GM23338 (cell line): ENCODE measurements around the gene CNTNAP2. TPM values are rescaled to one million over a fixed set of nuclear protein-coding genes. Genes with fewer than 3 reads are reported as not detected.

Experiments
- ATAC-seq: fragments of 200-7000 bp; cut with Tn5 transposase; 3 replicates; pipeline ENCODE4 v1.9.1; 2020
- DNase-seq: peaks from one replicate; pipeline ENCODE4 v3.0.0-alpha.2; 2015; ENCODE audit warnings: low spot score
- H2AFZ ChIP-seq: fragments of 200-600 bp; sonication (generic); 2 replicates; pipeline ENCODE4 v1.8.0; 2016; ENCODE audit warnings: antibody characterized with exemption, mild to moderate bottlenecking, moderate library complexity
- H3F3A ChIP-seq: fragments of 200-600 bp; sonication (generic); replicated peaks from 2 replicates; pipeline ENCODE4 v1.8.0; 2017; ENCODE audit warnings: antibody characterized with exemption, mixed run types, low read depth
- H3K27ac ChIP-seq: fragments of 200-600 bp; sonication (generic); 2 replicates; pipeline ENCODE4 v1.6.1; 2016; ENCODE audit warnings: low read depth
- H3K27me3 ChIP-seq: fragments of 200-600 bp; sonication (generic); 2 replicates; pipeline ENCODE4 v1.8.0; 2016; ENCODE audit warnings: mild to moderate bottlenecking, mixed run types, moderate library complexity; ENCODE audit not compliant: insufficient read depth
- H3K36me3 ChIP-seq: fragments of 200-600 bp; sonication (generic); 2 replicates; pipeline ENCODE4 v1.8.0; 2016; ENCODE audit warnings: mild to moderate bottlenecking; ENCODE audit not compliant: insufficient read depth
- H3K4me1 ChIP-seq: fragments of 200-600 bp; sonication (generic); 2 replicates; pipeline ENCODE4 v1.8.0; 2016; ENCODE audit warnings: mild to moderate bottlenecking, moderate library complexity; ENCODE audit not compliant: insufficient read depth
- H3K4me2 ChIP-seq: fragments of 200-600 bp; sonication (generic); 2 replicates; pipeline ENCODE4 v1.7.1; 2017; ENCODE audit warnings: mixed run types
- H3K4me3 ChIP-seq: fragments of 200-600 bp; sonication (generic); 2 replicates; pipeline ENCODE4 v1.6.1; 2016; ENCODE audit warnings: mixed run types
- H3K79me2 ChIP-seq: fragments of 200-600 bp; sonication (generic); replicated peaks from 2 replicates; pipeline ENCODE4 v1.8.0; 2017; ENCODE audit warnings: mild to moderate bottlenecking; ENCODE audit not compliant: insufficient read depth
- H3K9me2 ChIP-seq: fragments of 200-600 bp; sonication (generic); 2 replicates; pipeline ENCODE4 v1.8.0; 2017; ENCODE audit not compliant: insufficient read depth
- H4K20me1 ChIP-seq: fragments of 200-600 bp; sonication (generic); replicated peaks from 2 replicates; pipeline ENCODE4 v1.8.0; 2017; ENCODE audit warnings: mild to moderate bottlenecking; ENCODE audit not compliant: insufficient read depth
- H3K27ac Mint-ChIP-seq: 2 replicates; pipeline ENCODE4 v1.8.0; 2020; ENCODE audit warnings: inconsistent platforms, mild to moderate bottlenecking, moderate library complexity, mixed read lengths
- H3K27me3 Mint-ChIP-seq: 3 replicates; pipeline ENCODE4 v1.8.0; 2022; ENCODE audit warnings: low read depth, mild to moderate bottlenecking, moderate library complexity, mixed read lengths, inconsistent platforms; ENCODE audit not compliant: insufficient read depth, poor library complexity
- H3K36me3 Mint-ChIP-seq: 3 replicates; pipeline ENCODE4 v1.8.0; 2021; ENCODE audit warnings: low read depth, mild to moderate bottlenecking, inconsistent platforms, moderate library complexity, mixed read lengths
- H3K4me1 Mint-ChIP-seq: 3 replicates; pipeline ENCODE4 v1.8.0; 2020; ENCODE audit warnings: mild to moderate bottlenecking, inconsistent platforms, mixed read lengths
- H3K4me3 Mint-ChIP-seq: 3 replicates; pipeline ENCODE4 v1.8.0; 2021; ENCODE audit warnings: moderate library complexity, mild to moderate bottlenecking, inconsistent platforms, mixed read lengths
- H3K9me3 Mint-ChIP-seq: 3 replicates; pipeline ENCODE4 v1.8.0; 2020; ENCODE audit warnings: moderate library complexity, mild to moderate bottlenecking, inconsistent platforms, mixed read lengths
- CREB1 ChIP-seq: fragments of 250-450 bp; sonication (Bioruptor Pico); IDR thresholded peaks from 2 replicates; pipeline ENCODE4 v1.5.0; 2020; ENCODE audit warnings: low read depth, mild to moderate bottlenecking, moderate library complexity
- EZH2 ChIP-seq: fragments of 200-600 bp; sonication (generic); IDR thresholded peaks from one replicate; pipeline ENCODE4 v1.8.0; 2017; ENCODE audit warnings: antibody characterized with exemption, mild to moderate bottlenecking, low read depth; ENCODE audit not compliant: unreplicated experiment
- EZH2phosphoT487 ChIP-seq: fragments of 200-600 bp; sonication (generic); IDR thresholded peaks from one replicate; pipeline ENCODE4 v1.8.1; 2018; ENCODE audit warnings: antibody characterized with exemption; ENCODE audit not compliant: unreplicated experiment
- JUNB ChIP-seq: IDR thresholded peaks from one replicate; pipeline ENCODE4 v1.6.1; 2016; ENCODE audit warnings: antibody characterized with exemption; ENCODE audit not compliant: unreplicated experiment
- NANOG ChIP-seq: IDR thresholded peaks from 2 replicates; pipeline ENCODE4 v1.6.1; 2016; ENCODE audit warnings: antibody characterized with exemption, borderline replicate concordance
- POLR2AphosphoS5 ChIP-seq: IDR thresholded peaks from 2 replicates; pipeline ENCODE4 v1.6.1; 2016; ENCODE audit warnings: antibody characterized with exemption, low read depth
- STAT1 ChIP-seq: IDR thresholded peaks from one replicate; pipeline ENCODE4 v1.6.1; 2016; ENCODE audit warnings: antibody characterized with exemption; ENCODE audit not compliant: unreplicated experiment
- ZNF114 ChIP-seq: fragments of 250-450 bp; sonication (Bioruptor Pico); IDR thresholded peaks from 2 replicates; pipeline ENCODE4 v1.5.0; 2020; ENCODE audit warnings: mild to moderate bottlenecking, moderate library complexity
- ZNF331 ChIP-seq: fragments of 250-450 bp; sonication (Bioruptor Pico); IDR thresholded peaks from 2 replicates; pipeline ENCODE4 v1.5.0; 2020; ENCODE audit warnings: low read depth, mild to moderate bottlenecking, moderate library complexity
- polyA plus RNA-seq: library from polyadenylated mRNA; unstranded; fragments of >200 nt; fragmentation: Nextera tagmentation; extraction: Ambion mirVana; gene quantifications from 2 replicates; pipeline ENCODE4 v1.2.1, GENCODE V29; 2016
- total RNA-seq: library from RNA; depleted of rRNA; stranded (reverse); fragments of >200 nt; shearing (Covaris generic); gene quantifications from 2 replicates; pipeline ENCODE4 v1.2.3, GENCODE V29; 2014
- TF ChIP-seq, protein P1 (sequence below): fragments of 250-450 bp; sonication (Bioruptor Pico); IDR thresholded peaks from 2 replicates; pipeline ENCODE4 v1.5.0; 2020; ENCODE audit warnings: mild to moderate bottlenecking, moderate library complexity
- TF ChIP-seq, protein P2 (sequence below): IDR thresholded peaks from one replicate; pipeline ENCODE4 v1.6.1; 2018; ENCODE audit warnings: antibody characterized with exemption; ENCODE audit not compliant: unreplicated experiment
- TF ChIP-seq, protein P3 (sequence below): IDR thresholded peaks from 2 replicates; pipeline ENCODE4 v1.6.1; 2016; ENCODE audit warnings: antibody characterized with exemption
- TF ChIP-seq, protein P4 (sequence below), 2 experiments: fragments of 200-600 bp in 1 of 2; sonication (generic) in 1 of 2; conservative IDR thresholded peaks; 2 replicates each; pipeline versions ENCODE4 v1.5.1 to v1.6.1; 2016 to 2017; ENCODE audit warnings: antibody characterized with exemption in 2 of 2, low read depth in 2 of 2, mild to moderate bottlenecking in 2 of 2, moderate library complexity in 1 of 2

CNTNAP2 gene
- total and polyA plus RNA-seq, 2 experiments from 2014 or later, result 38.2 to 61.3 TPM

DNA sequence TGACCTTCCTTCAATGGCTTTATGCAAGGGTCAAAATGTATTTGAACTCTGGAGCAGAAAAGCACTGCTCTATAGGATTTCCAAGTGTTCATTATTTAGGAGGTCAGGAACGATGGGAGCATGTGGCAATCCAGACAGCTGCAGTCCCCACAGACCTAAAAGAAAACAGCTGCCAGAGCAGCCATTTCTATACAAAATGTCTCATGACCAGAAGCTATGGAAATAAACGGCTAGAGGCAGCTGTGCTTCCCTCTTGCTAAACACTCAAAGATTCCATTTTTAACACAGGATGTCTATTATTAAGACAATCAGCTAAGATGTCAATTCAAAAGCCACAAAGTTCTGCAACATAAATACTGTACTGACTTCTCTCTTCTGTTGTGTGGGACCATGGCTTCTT lies 1594.8 kb downstream of the CNTNAP2 start:
- ATAC-seq, result no peak
- Histone ChIP-seq H4K20me1 (no peaks in the 10 kb centered on the region), H3K27me3 (no peaks in the 10 kb centered on the region), H3K36me3 (no peaks in the 10 kb centered on the region), H3K4me3 (no peak overlapping the region), H3K27ac (no peak overlapping the region), H3K4me2 (no peak overlapping the region), H3K4me1 (no peaks in the 10 kb centered on the region), H3K79me2 (no peaks in the 10 kb centered on the region), H2AFZ (no peak overlapping the region), H3F3A (no peaks in the 10 kb centered on the region), H3K9me2 (no peaks in the 10 kb centered on the region)
- TF ChIP-seq, protein P1, sequence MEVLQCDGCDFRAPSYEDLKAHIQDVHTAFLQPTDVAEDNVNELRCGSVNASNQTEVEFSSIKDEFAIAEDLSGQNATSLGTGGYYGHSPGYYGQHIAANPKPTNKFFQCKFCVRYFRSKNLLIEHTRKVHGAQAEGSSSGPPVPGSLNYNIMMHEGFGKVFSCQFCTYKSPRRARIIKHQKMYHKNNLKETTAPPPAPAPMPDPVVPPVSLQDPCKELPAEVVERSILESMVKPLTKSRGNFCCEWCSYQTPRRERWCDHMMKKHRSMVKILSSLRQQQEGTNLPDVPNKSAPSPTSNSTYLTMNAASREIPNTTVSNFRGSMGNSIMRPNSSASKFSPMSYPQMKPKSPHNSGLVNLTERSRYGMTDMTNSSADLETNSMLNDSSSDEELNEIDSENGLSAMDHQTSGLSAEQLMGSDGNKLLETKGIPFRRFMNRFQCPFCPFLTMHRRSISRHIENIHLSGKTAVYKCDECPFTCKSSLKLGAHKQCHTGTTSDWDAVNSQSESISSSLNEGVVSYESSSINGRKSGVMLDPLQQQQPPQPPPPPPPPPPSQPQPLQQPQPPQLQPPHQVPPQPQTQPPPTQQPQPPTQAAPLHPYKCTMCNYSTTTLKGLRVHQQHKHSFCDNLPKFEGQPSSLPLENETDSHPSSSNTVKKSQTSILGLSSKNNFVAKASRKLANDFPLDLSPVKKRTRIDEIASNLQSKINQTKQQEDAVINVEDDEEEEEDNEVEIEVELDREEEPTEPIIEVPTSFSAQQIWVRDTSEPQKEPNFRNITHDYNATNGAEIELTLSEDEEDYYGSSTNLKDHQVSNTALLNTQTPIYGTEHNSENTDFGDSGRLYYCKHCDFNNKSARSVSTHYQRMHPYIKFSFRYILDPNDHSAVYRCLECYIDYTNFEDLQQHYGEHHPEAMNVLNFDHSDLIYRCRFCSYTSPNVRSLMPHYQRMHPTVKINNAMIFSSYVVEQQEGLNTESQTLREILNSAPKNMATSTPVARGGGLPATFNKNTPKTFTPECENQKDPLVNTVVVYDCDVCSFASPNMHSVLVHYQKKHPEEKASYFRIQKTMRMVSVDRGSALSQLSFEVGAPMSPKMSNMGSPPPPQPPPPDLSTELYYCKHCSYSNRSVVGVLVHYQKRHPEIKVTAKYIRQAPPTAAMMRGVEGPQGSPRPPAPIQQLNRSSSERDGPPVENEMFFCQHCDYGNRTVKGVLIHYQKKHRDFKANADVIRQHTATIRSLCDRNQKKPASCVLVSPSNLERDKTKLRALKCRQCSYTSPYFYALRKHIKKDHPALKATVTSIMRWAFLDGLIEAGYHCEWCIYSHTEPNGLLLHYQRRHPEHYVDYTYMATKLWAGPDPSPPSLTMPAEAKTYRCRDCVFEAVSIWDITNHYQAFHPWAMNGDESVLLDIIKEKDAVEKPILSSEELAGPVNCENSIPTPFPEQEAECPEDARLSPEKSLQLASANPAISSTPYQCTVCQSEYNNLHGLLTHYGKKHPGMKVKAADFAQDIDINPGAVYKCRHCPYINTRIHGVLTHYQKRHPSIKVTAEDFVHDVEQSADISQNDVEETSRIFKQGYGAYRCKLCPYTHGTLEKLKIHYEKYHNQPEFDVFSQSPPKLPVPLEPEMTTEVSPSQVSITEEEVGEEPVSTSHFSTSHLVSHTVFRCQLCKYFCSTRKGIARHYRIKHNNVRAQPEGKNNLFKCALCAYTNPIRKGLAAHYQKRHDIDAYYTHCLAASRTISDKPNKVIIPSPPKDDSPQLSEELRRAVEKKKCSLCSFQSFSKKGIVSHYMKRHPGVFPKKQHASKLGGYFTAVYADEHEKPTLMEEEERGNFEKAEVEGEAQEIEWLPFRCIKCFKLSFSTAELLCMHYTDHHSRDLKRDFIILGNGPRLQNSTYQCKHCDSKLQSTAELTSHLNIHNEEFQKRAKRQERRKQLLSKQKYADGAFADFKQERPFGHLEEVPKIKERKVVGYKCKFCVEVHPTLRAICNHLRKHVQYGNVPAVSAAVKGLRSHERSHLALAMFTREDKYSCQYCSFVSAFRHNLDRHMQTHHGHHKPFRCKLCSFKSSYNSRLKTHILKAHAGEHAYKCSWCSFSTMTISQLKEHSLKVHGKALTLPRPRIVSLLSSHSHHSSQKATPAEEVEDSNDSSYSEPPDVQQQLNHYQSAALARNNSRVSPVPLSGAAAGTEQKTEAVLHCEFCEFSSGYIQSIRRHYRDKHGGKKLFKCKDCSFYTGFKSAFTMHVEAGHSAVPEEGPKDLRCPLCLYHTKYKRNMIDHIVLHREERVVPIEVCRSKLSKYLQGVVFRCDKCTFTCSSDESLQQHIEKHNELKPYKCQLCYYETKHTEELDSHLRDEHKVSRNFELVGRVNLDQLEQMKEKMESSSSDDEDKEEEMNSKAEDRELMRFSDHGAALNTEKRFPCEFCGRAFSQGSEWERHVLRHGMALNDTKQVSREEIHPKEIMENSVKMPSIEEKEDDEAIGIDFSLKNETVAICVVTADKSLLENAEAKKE (CRISPR knock-in tag), result no peak
- TF ChIP-seq NANOG, result no peak
- no peak for TF ChIP-seq ZNF114 (CRISPR knock-in tag)
- no peak for TF ChIP-seq ZNF331 (CRISPR knock-in tag)
- no peak for TF ChIP-seq POLR2AphosphoS5
- no peak for TF ChIP-seq STAT1
- TF ChIP-seq, protein P2, sequence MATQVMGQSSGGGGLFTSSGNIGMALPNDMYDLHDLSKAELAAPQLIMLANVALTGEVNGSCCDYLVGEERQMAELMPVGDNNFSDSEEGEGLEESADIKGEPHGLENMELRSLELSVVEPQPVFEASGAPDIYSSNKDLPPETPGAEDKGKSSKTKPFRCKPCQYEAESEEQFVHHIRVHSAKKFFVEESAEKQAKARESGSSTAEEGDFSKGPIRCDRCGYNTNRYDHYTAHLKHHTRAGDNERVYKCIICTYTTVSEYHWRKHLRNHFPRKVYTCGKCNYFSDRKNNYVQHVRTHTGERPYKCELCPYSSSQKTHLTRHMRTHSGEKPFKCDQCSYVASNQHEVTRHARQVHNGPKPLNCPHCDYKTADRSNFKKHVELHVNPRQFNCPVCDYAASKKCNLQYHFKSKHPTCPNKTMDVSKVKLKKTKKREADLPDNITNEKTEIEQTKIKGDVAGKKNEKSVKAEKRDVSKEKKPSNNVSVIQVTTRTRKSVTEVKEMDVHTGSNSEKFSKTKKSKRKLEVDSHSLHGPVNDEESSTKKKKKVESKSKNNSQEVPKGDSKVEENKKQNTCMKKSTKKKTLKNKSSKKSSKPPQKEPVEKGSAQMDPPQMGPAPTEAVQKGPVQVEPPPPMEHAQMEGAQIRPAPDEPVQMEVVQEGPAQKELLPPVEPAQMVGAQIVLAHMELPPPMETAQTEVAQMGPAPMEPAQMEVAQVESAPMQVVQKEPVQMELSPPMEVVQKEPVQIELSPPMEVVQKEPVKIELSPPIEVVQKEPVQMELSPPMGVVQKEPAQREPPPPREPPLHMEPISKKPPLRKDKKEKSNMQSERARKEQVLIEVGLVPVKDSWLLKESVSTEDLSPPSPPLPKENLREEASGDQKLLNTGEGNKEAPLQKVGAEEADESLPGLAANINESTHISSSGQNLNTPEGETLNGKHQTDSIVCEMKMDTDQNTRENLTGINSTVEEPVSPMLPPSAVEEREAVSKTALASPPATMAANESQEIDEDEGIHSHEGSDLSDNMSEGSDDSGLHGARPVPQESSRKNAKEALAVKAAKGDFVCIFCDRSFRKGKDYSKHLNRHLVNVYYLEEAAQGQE, result no peak
- TF ChIP-seq CREB1 (CRISPR knock-in tag), result no peak
- TF ChIP-seq EZH2, result no peak
- TF ChIP-seq, protein P3, sequence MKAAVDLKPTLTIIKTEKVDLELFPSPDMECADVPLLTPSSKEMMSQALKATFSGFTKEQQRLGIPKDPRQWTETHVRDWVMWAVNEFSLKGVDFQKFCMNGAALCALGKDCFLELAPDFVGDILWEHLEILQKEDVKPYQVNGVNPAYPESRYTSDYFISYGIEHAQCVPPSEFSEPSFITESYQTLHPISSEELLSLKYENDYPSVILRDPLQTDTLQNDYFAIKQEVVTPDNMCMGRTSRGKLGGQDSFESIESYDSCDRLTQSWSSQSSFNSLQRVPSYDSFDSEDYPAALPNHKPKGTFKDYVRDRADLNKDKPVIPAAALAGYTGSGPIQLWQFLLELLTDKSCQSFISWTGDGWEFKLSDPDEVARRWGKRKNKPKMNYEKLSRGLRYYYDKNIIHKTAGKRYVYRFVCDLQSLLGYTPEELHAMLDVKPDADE, result no peak
- TF ChIP-seq, protein P4, sequence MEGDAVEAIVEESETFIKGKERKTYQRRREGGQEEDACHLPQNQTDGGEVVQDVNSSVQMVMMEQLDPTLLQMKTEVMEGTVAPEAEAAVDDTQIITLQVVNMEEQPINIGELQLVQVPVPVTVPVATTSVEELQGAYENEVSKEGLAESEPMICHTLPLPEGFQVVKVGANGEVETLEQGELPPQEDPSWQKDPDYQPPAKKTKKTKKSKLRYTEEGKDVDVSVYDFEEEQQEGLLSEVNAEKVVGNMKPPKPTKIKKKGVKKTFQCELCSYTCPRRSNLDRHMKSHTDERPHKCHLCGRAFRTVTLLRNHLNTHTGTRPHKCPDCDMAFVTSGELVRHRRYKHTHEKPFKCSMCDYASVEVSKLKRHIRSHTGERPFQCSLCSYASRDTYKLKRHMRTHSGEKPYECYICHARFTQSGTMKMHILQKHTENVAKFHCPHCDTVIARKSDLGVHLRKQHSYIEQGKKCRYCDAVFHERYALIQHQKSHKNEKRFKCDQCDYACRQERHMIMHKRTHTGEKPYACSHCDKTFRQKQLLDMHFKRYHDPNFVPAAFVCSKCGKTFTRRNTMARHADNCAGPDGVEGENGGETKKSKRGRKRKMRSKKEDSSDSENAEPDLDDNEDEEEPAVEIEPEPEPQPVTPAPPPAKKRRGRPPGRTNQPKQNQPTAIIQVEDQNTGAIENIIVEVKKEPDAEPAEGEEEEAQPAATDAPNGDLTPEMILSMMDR (conservative IDR thresholded peaks at IDR 0.05; ENCODE audit: low read depth in 2 of 2), result no peak
- no peak for TF ChIP-seq JUNB
- TF ChIP-seq EZH2phosphoT487, result no peak
- Mint-ChIP-seq H3K27ac (no peak overlapping the region), H3K4me3 (no peak overlapping the region), H3K4me1 (no peaks in the 10 kb centered on the region; the same call in 2 of the 3 replicates), H3K36me3 (no peaks in the 10 kb centered on the region; the same call in 2 of the 3 replicates), H3K9me3 (peaks cover 24% of the 10 kb centered on the region), H3K27me3 (no peaks in the 10 kb centered on the region)
- DNase-seq, result no peak
